Skeletal muscle satellite cell (primary cell): ENCODE results near the gene POU2F3.

Experiments used
- H3K27me3 ChIP-seq: 2 replicates; pipeline ENCODE4 v1.7.0; 2013; ENCODE audit warnings: low read length; ENCODE audit not compliant: control insufficient read depth, insufficient read depth
- H3K36me3 ChIP-seq: 2 replicates; pipeline ENCODE4 v1.7.0; 2013; ENCODE audit warnings: mild to moderate bottlenecking, control low read depth, low read length; ENCODE audit not compliant: insufficient read depth
- H3K4me1 ChIP-seq: 2 replicates; pipeline ENCODE4 v1.7.0; 2013; ENCODE audit warnings: low read length; ENCODE audit not compliant: control insufficient read depth, insufficient read depth
- H3K4me2 ChIP-seq: 2 replicates; pipeline ENCODE4 v1.7.0; 2013; ENCODE audit warnings: mild to moderate bottlenecking, low read length
- H3K4me3 ChIP-seq: 2 replicates; pipeline ENCODE4 v1.7.0; 2013; ENCODE audit warnings: low read length
- H3K9ac ChIP-seq: 2 replicates; pipeline ENCODE4 v1.7.0; 2013; ENCODE audit warnings: mild to moderate bottlenecking, low read depth, low read length, moderate library complexity
- H3K9me3 ChIP-seq: replicated peaks from 2 replicates; pipeline ENCODE4 v1.7.0; 2013; ENCODE audit warnings: mild to moderate bottlenecking, control low read depth, low read length

Gene POU2F3

GRCh38 chr11:120229451-120230424 is 10.2 kb upstream of the POU2F3 start:
- no peak overlapping the region for H3K4me2 ChIP-seq
- H3K9me3 ChIP-seq: no peaks in the 10 kb centered on the region
- peaks cover 38% of the 10 kb centered on the region for H3K27me3 ChIP-seq
- no peak overlapping the region for H3K9ac ChIP-seq
- H3K36me3 ChIP-seq: no peaks in the 10 kb centered on the region
- no peak overlapping the region for H3K4me3 ChIP-seq
- H3K4me1 ChIP-seq: no peaks in the 10 kb centered on the region

- Histone ChIP-seq H3K9ac (no peak overlapping the region), H3K27me3 (peaks cover 42% of the 10 kb centered on the region), H3K4me1 (no peaks in the 10 kb centered on the region), H3K36me3 (no peaks in the 10 kb centered on the region), H3K4me2 (no peak overlapping the region), H3K4me3 (no peak overlapping the region), H3K9me3 (no peaks in the 10 kb centered on the region)
These were observed 9.4 kb upstream of the POU2F3 start for GRCh38 chr11:120230433-120231071.

DNA sequence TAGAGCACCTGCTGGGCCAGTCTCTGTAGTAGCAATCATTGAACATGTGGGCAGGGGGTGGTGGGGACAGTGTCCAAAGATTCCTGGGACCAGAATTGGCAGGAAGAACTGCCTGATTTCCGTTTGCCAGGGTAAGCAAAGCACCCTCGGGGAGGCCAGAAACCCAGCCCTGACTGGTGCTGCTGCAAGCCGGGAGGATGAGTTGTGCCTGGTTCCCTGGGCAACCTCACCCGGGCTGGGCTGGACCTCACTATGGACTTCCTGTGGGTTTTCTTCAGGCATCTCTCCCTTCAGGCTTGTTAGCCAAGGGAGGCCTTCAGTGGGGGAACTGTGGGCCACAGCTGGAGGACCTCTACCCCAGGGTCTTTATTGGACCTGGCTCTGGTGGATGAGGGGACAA is 8.0 kb upstream of the POU2F3 start:
- Histone ChIP-seq H3K9ac (no peak overlapping the region), H3K36me3 (no peaks in the 10 kb centered on the region), H3K4me1 (no peaks in the 10 kb centered on the region), H3K9me3 (no peaks in the 10 kb centered on the region), H3K4me3 (no peak overlapping the region), H3K27me3 (peaks cover 56% of the 10 kb centered on the region), H3K4me2 (no peak overlapping the region)

- Histone ChIP-seq H3K9ac (no peak overlapping the region), H3K9me3 (no peaks in the 10 kb centered on the region), H3K4me2 (no peak overlapping the region), H3K36me3 (no peaks in the 10 kb centered on the region), H3K27me3 (peaks cover 70% of the 10 kb centered on the region), H3K4me3 (no peak overlapping the region), H3K4me1 (no peaks in the 10 kb centered on the region)
These were observed 6.6 kb upstream of the POU2F3 start for GRCh38 chr11:120233207-120233803.

DNA sequence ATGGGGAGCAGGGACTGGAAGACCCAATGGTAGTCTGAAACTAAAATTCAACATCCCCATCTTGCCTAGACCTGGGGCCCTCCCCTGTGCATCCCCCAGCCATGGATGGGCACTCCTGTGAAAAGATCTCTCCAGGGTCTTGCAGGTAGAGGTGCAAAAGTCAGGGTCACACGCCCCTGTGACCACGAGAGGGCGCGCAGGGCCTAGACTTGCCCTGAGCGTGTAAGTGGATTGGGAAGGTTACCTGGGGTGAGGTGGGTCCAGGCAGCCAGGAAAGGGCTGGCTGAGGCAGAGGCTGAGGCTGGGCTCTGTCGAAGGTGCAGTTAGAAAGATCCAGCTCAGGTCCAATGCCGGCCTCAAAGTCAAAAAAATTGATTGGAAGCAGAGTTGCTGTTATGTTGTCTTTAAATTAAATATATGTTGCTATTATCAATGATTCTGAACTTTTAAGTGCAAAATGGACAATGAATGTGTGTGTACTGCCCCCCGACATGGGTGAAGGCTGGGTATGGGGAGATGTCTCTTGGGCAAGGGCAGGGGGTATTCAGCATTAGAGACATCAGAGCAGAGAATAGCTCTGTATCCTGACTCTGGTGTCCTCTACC is 4.8 kb upstream of the POU2F3 start:
- no peak overlapping the region for H3K9ac ChIP-seq
- H3K4me2 ChIP-seq: no peak overlapping the region
- H3K4me3 ChIP-seq: no peak overlapping the region
- H3K27me3 ChIP-seq: peaks cover 80% of the 10 kb centered on the region
- no peaks in the 10 kb centered on the region for H3K9me3 ChIP-seq
- no peaks in the 10 kb centered on the region for H3K4me1 ChIP-seq
- H3K36me3 ChIP-seq: no peaks in the 10 kb centered on the region

DNA sequence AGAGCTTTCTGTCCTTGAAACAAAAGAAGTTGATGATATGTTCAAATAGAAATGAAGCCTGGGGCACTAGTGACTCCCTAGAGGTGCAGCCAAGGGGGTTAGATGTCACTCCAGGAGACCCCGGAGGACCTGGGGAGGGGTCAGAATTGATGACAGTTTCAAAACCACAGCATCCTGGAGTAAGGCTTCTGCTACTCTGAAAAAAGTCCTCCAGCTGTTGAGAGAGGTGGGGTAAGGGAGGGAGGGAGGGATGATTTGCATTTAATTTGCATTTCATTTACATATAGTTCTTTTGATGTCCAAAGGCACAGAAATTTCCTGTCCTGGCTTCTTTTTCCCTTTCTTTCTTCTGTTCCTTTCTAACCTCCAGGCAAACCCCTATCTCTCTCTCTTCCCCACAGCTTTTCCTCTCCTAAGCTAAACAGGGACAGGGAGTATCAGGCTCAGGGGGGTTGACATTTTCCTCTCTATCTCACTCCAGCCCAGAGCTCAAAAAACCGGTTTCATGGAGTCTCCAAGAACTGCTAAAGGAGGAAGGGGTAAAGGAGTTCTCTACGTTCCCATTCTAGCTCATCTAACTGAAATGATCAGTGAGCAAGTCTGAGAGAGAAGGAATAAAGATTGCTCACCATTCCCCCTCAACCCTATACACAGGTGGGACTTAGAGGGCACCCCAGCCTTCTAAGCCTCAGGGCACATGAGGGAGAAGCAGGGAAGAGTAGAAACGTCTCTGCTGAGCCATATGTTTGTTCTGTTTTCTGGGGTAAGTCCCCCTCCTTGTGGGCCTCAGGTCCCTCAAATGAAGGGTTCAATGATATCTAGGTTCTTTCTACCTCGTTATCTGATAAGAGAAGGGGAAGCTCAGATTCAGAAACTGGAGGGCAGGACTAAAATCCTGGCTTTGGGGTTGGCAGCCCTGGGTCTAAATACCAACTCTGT is 3.5 kb upstream of the POU2F3 start:
- no peaks in the 10 kb centered on the region for H3K4me1 ChIP-seq
- peaks cover 81% of the 10 kb centered on the region for H3K27me3 ChIP-seq
- no peak overlapping the region for H3K9ac ChIP-seq
- H3K4me3 ChIP-seq: no peak overlapping the region
- no peaks in the 10 kb centered on the region for H3K36me3 ChIP-seq
- no peak overlapping the region for H3K4me2 ChIP-seq
- H3K9me3 ChIP-seq: no peaks in the 10 kb centered on the region

DNA sequence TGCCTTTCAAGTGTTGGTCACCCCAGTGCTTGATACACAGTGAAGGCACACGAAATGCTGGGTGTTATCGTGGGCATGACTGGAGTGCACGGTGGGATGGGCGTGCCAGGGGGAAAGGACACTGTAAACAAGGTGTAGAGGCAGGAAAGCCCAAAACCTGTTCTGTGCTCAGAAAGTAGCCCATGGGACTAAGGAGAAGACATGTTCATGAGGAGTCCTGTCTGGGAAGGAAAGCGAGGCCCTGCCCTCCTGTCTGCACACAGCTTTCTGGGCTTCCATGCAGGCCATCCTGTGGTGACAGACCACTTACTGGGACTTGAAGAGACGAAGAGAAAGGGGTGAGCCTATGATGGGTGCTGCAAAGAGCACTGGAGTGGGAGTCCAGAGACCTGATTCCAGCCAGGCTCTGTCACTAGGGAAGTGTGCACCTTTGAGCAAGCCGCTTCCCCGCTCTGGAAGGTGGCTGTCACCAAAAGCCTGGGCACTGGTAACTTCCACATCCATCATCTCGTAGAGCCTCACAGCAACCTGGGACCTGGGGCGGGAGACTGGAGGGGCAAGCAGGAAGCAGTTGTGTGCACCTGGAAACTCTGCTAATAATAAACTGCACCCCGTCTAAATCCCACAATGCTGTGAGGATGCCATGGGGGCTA is 846 bp upstream of the POU2F3 start:
- no peaks in the 10 kb centered on the region for H3K36me3 ChIP-seq
- H3K4me1 ChIP-seq: no peaks in the 10 kb centered on the region
- no peak overlapping the region for H3K4me3 ChIP-seq
- peaks cover 90% of the 10 kb centered on the region for H3K27me3 ChIP-seq
- no peak overlapping the region for H3K4me2 ChIP-seq
- H3K9me3 ChIP-seq: no peaks in the 10 kb centered on the region
- no peak overlapping the region for H3K9ac ChIP-seq

DNA sequence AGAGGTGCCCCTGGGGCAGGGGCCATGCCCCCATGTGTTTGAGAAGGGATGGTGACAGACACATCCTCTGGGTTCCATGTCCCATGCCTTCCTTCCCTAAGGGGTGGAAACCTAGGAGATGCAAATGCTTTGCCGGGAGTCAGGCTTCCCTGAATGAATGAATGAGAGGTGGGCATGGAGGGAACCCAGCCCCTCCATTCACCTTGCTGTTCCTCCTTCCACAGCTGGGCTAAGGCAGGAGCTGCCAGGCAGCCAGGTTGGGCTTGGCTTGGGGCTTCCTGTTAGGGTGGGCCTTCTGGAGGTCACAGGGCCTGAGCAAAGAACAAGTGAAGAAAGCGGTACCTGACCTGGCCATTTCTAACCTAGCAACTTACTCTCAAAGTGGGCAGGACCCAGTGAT is 926 bp downstream of the POU2F3 start:
- peaks cover 93% of the 10 kb centered on the region for H3K27me3 ChIP-seq
- H3K9ac ChIP-seq: no peak overlapping the region
- H3K4me1 ChIP-seq: no peaks in the 10 kb centered on the region
- no peak overlapping the region for H3K4me2 ChIP-seq
- H3K9me3 ChIP-seq: no peaks in the 10 kb centered on the region
- H3K4me3 ChIP-seq: no peak overlapping the region
- H3K36me3 ChIP-seq: no peaks in the 10 kb centered on the region

DNA sequence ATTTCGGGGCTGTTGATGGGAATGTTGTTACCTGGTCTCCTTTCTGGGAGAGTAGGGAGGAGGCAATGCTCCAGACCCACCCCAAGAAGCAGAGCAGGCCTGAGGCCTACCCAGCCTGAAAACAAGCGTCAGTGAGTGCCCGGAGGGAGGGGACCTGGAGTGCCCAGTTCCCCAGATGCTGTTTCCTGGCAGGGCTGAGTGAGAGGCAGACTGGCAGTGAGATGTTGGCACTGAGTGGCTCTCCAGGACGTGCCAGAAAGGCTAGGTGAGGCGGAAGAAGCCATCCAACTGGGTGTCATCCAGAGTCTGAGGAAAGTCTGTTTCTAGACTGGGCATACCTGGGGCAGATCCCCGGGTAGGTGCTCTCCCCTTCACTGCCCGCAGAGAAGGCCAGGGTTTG is 1.3 kb downstream of the POU2F3 start:
- H3K36me3 ChIP-seq: no peaks in the 10 kb centered on the region
- H3K4me2 ChIP-seq: no peak overlapping the region
- no peaks in the 10 kb centered on the region for H3K4me1 ChIP-seq
- H3K27me3 ChIP-seq: peaks cover 93% of the 10 kb centered on the region
- no peak overlapping the region for H3K9ac ChIP-seq
- no peaks in the 10 kb centered on the region for H3K9me3 ChIP-seq
- H3K4me3 ChIP-seq: no peak overlapping the region

GRCh38 chr11:120243221-120243620 is 3.3 kb downstream of the POU2F3 start:
- H3K27me3 ChIP-seq: peaks cover 91% of the 10 kb centered on the region
- H3K36me3 ChIP-seq: no peaks in the 10 kb centered on the region
- H3K4me2 ChIP-seq: no peak overlapping the region
- H3K4me1 ChIP-seq: no peaks in the 10 kb centered on the region
- no peak overlapping the region for H3K4me3 ChIP-seq
- H3K9me3 ChIP-seq: no peaks in the 10 kb centered on the region
- H3K9ac ChIP-seq: no peak overlapping the region
